K562 (cell line): ENCODE measurements around the gene CBX4. TPM values are rescaled to one million over a fixed set of nuclear protein-coding genes. Genes with fewer than 3 reads are reported as not detected.

Experiments
- ARID1B ChIP-seq: fragments of 450-650 bp; IDR thresholded peaks from 2 replicates; pipeline ENCODE4 v1.6.1; 2016; ENCODE audit warnings: antibody characterized with exemption, mild to moderate bottlenecking, inconsistent platforms
- ARID2 ChIP-seq: fragments of 450-650 bp; IDR thresholded peaks from 2 replicates; pipeline ENCODE4 v1.6.1; 2017; ENCODE audit warnings: antibody characterized with exemption, mild to moderate bottlenecking
- CBX1 ChIP-seq: sonication (generic); IDR thresholded peaks from 2 replicates; pipeline ENCODE4 v1.6.1; 2016; ENCODE audit warnings: antibody characterized with exemption, low read depth, mild to moderate bottlenecking
- CHD7 ChIP-seq: fragments of 200-600 bp; sonication (generic); IDR thresholded peaks from one replicate; pipeline ENCODE4 v1.6.1; 2012; ENCODE audit warnings: mild to moderate bottlenecking, low read depth, low read length, inconsistent platforms
- EP400 ChIP-seq: fragments of 450-650 bp; IDR thresholded peaks from 2 replicates; pipeline ENCODE4 v1.6.1; 2017; ENCODE audit warnings: antibody characterized with exemption, mild to moderate bottlenecking, moderate library complexity
- HCFC1 ChIP-seq: IDR thresholded peaks from 2 replicates; pipeline ENCODE4 v1.6.1; 2012; ENCODE audit warnings: low read depth, low read length, improper control_type of control experiment
- HNRNPL ChIP-seq: fragments of 200-400 bp; formaldehyde crosslinking; IDR thresholded peaks from 2 replicates; pipeline ENCODE4 v1.6.1; 2017; ENCODE audit warnings: low read depth, mild to moderate bottlenecking, low read length
- MTA3 ChIP-seq: fragments of 450-650 bp; formaldehyde crosslinking; IDR thresholded peaks from 2 replicates; pipeline ENCODE4 v1.6.1; 2017; ENCODE audit warnings: mild to moderate bottlenecking, borderline replicate concordance
- PHF21A ChIP-seq: fragments of 450-650 bp; IDR thresholded peaks from 2 replicates; pipeline ENCODE4 v1.6.1; 2017; ENCODE audit warnings: low read depth, borderline replicate concordance
- SAP30 ChIP-seq: fragments of 200-600 bp; sonication (generic); IDR thresholded peaks from 2 replicates; pipeline ENCODE4 v1.6.1; 2012; ENCODE audit warnings: borderline replicate concordance, low read depth, mild to moderate bottlenecking, moderate library complexity, low read length, control low read depth, inconsistent platforms; ENCODE audit not compliant: insufficient read depth, poor library complexity, severe bottlenecking
- USF2 ChIP-seq: sonication (generic); formaldehyde crosslinking; IDR thresholded peaks from 2 replicates; pipeline ENCODE4 v1.5.0; 2020; ENCODE audit warnings: missing genetic modification reagents
- ZNF212 ChIP-seq: fragments of 450-650 bp; formaldehyde crosslinking; IDR thresholded peaks from 2 replicates; pipeline ENCODE4 v1.4.0; 2020; ENCODE audit warnings: mild to moderate bottlenecking
- ZNF395 ChIP-seq: fragments of 200-800 bp; sonication (Bioruptor generic); IDR thresholded peaks from 2 replicates; pipeline ENCODE4 v1.6.1; 2017; ENCODE audit warnings: missing genetic modification characterization, missing compliant biosample characterization
- ZNF740 ChIP-seq, 3 experiments: fragments of 200-800 bp in 1 of 3; sonication (Bioruptor generic) in 1 of 3; sonication (generic) in 1 of 3; formaldehyde crosslinking in 1 of 3; IDR thresholded peaks; 2 replicates each; pipeline versions ENCODE4 v1.6.1 to v1.8.0; 2016 to 2022; ENCODE audit warnings: mild to moderate bottlenecking in 2 of 3, missing compliant biosample characterization in 2 of 3, missing genetic modification characterization in 2 of 3, missing genetic modification reagents in 1 of 3
- polyA plus RNA-seq, 8 experiments: library from polyadenylated mRNA; depleted of rRNA in 4 of 8; stranded (reverse) in 5 of 8; unstranded in 3 of 8; fragments of >200 nt; fragmentation: Nextera tagmentation in 2 of 8; fragmentation: Illumina TruSeq in 1 of 8; extraction: Ambion mirVana in 2 of 8; extraction: Trizol in 1 of 8; gene quantifications; 2 replicates each; pipeline versions ENCODE4 v1.2.1 to v1.2.3, GENCODE V29; 2011 to 2014; ENCODE audit warnings: inconsistent platforms in 1 of 8, missing spikeins in 1 of 8
- total RNA-seq, 7 experiments: library from RNA; depleted of rRNA in 6 of 7; stranded (reverse); fragments of >200 nt in 6 of 7; fragmentation: Illumina TruSeq in 2 of 7; extraction: Trizol in 2 of 7; gene quantifications; 2 replicates each; pipeline versions ENCODE4 v1.2.1 to v1.2.3, GENCODE V29; 2011 to 2021; ENCODE audit warnings: low replicate concordance in 1 of 7

CBX4 gene
- total and polyA plus RNA-seq, 9 of the 15 experiments (the other 6 are each of a cell fraction or from before 2014, with no cell fraction given), result 0.98 to 50.5 (median 10.0) TPM

GRCh38 chr17:79796444-79796762 is 42.8 kb downstream of the CBX4 start (continued):
- TF ChIP-seq CHD7 (no peak), ZNF212 (CRISPR knock-in tag) (no peak), HCFC1 (no peak), CBX1 (0 out of 2 replicates have a peak, but pooled peaks have one; percentile 2), SAP30 (peak; percentile 46), MTA3 (0 out of 2 replicates have a peak, but pooled peaks have one; percentile 21), HNRNPL (no peak), ARID1B (no peak), EP400 (no peak), USF2 (CRISPR knock-in tag) (no peak), ZNF740 (CRISPR knock-in tag; IDR thresholded peaks at IDR 0.05) (peak; percentile 5; the same call in 1 of the 2 replicates), ZNF740 (tag; IDR thresholded peaks at IDR 0.05) (no peak), ARID2 (no peak), ZNF395 (CRISPR knock-in tag) (peak; percentile 18; the same call in 1 of the 2 replicates), PHF21A (no peak)
